NCI-H1105 (cell line): ENCODE data around the gene B3GNT5.

Source experiments
- DNase-seq: peaks from one replicate; lab custom pipeline; 2025; lab: John Stamatoyannopoulos, UW

Gene B3GNT5

GRCh38 chr3:183291497-183292031, 38.5 kb downstream of the B3GNT5 start:
- DNase-seq = peak; percentile 11

- DNase-seq = no peak
Observed at GRCh38 chr3:183293966-183294365, 40.9 kb downstream of the B3GNT5 start.

GRCh38 chr3:183295211-183295610, 42.2 kb downstream of the B3GNT5 start:
- no peak for DNase-seq

GRCh38 chr3:183296944-183297343, 43.9 kb downstream of the B3GNT5 start:
- DNase-seq = no peak

DNA sequence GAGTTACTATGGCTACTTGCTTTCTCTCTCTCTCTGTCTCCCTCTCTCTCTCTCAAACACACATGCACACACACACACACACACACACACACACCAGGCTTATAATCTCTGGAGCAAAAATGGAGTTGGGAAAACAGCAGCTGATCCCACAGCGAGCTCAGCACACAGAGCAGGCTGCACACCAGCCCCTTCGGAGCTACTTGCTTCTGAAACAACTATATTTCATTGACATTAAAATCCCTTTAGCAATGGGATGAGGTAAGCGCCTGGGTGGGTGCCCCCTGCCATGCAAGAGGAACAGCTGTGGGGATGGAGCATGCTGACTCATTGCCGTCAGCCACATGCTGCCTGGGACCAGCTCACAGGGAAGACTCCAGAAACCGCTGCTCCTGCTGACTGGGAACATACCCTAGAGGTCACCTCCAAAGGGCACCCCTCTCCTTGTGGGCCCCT, 45.7 kb downstream of the B3GNT5 start:
- no peak for DNase-seq

DNA sequence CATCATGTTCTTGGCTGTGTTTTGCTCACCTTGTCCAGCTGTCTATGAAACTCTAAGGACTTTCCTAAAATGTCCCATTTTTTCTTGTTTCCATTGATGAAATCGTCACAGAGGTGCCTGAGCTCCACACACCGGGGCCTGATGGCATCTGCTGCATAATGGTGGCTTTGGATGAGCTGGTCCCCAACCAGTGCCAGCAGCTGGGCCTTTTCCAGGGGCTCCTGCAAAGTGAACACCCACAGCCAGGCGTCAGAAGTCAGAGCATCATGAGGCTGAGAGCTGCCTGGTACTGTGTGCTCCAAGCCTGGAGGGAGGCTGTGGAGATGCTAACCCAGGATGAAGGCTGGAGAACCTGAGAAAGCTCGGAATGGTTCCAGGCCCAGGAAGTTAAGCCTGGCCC, 46.9 kb downstream of the B3GNT5 start:
- DNase-seq = no peak

- no peak for DNase-seq
Observed at GRCh38 chr3:183300996-183301562, 48.0 kb downstream of the B3GNT5 start.

GRCh38 chr3:183301937-183302580, 49.0 kb downstream of the B3GNT5 start:
- no peak for DNase-seq

DNA sequence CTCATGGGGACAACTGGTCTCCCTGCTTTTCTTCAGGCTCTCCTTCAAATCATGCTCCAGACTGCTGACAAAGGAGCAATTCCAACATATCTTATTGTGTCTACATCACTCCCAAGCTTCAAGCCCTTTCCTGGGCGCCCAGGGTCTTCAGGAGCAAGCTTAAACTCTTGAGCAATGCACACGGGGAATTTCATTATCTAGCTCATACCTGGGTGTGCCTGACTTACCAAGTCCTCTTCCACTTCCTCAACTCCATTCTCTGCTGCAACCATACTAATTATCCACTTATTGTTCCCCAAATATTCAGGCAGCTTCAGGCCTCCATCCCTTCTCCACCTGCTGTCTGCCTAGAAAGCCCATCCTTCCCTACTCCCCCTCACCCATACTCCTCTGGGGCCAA, 50.6 kb downstream of the B3GNT5 start:
- DNase-seq = no peak

- no peak for DNase-seq
Observed at GRCh38 chr3:183306798-183307671, 54.0 kb downstream of the B3GNT5 start.

DNA sequence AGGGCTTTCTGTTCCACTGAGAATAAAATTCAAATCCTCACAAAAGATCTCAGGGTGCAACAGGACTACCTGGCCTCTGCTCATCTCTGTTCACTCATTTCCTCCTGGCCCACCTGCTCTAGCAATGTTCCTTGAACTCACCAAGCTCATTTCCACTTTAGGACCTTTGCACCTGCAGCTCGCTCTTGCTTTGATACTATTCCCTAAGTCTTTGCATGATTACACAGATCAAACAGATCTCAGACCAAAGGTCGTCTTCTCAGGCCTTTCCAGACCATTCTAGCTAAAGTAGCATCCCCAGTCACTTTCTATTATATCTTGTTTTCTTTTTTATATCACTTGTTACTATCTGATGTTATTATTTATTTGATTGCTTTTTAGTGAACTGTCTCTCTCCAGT, 54.7 kb downstream of the B3GNT5 start:
- DNase-seq = no peak

GRCh38 chr3:183308751-183309150, 55.7 kb downstream of the B3GNT5 start:
- DNase-seq = no peak

DNA sequence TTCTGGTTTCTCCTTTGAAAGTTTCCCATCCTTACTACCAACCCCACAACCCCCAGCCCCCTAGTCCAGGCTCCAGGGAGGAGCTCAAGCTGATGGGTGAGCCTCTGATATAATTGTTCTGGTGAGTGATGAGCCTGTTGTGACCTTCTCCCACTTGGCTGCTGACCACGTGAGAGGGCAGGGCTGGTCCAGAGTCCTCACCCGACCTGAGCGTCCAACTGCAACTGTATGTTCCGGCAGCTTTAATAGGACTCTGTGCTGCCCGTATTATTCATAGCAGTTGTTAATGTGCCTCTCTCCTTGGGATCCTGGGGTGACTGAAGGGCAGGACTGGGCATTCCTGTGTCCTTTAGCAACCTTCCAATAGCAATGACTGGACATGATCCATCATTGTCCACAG, 56.2 kb downstream of the B3GNT5 start:
- DNase-seq = no peak

GRCh38 chr3:183310936-183311335, 57.9 kb downstream of the B3GNT5 start:
- no peak for DNase-seq

DNA sequence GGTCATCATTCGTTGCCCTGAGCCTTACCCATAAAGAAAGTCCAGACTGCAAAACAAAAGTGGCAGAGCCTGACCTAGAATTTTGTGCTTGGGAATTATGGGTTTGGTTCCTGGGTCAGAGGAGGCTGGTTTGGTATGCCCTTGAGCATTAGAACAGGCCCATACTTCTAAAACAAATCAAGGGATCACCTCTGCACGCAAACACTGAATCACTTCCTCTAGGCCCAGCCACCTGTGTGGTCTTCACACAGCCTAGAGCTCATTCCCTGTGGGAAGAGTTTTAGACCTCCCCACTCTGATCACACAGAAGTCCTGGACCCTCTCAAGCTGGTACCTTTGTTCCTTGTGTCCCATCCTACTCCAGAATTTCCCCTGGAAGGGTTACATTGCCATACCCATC, 59.4 kb downstream of the B3GNT5 start:
- no peak for DNase-seq

- no peak for DNase-seq
Observed at GRCh38 chr3:183313351-183313750, 60.3 kb downstream of the B3GNT5 start.

- DNase-seq = no peak
Observed at GRCh38 chr3:183313764-183314163, 60.7 kb downstream of the B3GNT5 start.

GRCh38 chr3:183315739-183316138, 62.7 kb downstream of the B3GNT5 start:
- DNase-seq = no peak

GRCh38 chr3:183317271-183317670, 64.2 kb downstream of the B3GNT5 start:
- no peak for DNase-seq

- DNase-seq = no peak
Observed at GRCh38 chr3:183317886-183318865, 65.1 kb downstream of the B3GNT5 start.

- no peak for DNase-seq
Observed at GRCh38 chr3:183318877-183319276, 65.8 kb downstream of the B3GNT5 start.

GRCh38 chr3:183319371-183319770, 66.3 kb downstream of the B3GNT5 start:
- DNase-seq = no peak
